HepG2 (cell line): ENCODE data around the gene NINL. TPM values are rescaled to one million over a fixed set of nuclear protein-coding genes. Genes with fewer than 3 reads are reported as not detected.

Experiments
- ATM ChIP-seq: fragments of 450-650 bp; IDR thresholded peaks from 2 replicates; pipeline ENCODE4 v1.7.1; 2017; ENCODE audit warnings: mild to moderate bottlenecking, borderline replicate concordance
- CEBPB ChIP-seq: IDR thresholded peaks from 2 replicates; pipeline ENCODE4 v1.6.1; 2011; ENCODE audit warnings: low read depth, low read length, improper control_type of control experiment, borderline replicate concordance
- CREM ChIP-seq, 2 experiments: sonication (generic) in 1 of 2; formaldehyde crosslinking in 1 of 2; IDR thresholded peaks; 2 replicates each; pipeline versions ENCODE4 v1.4.0 to v1.6.1; 2016 to 2020; ENCODE audit warnings: antibody characterized with exemption in 1 of 2, mild to moderate bottlenecking in 1 of 2, missing genetic modification reagents in 1 of 2
- FOXP1 ChIP-seq, 2 experiments: fragments of 450-650 bp in 1 of 2; IDR thresholded peaks; 2 replicates each; pipeline ENCODE4 v1.6.1; 2017 to 2018; ENCODE audit warnings: antibody characterized with exemption in 1 of 2
- HOXD1 ChIP-seq: sonication (generic); formaldehyde crosslinking; IDR thresholded peaks from 2 replicates; pipeline ENCODE4 v1.5.0; 2020; ENCODE audit warnings: missing genetic modification reagents
- IRF2 ChIP-seq: IDR thresholded peaks from 2 replicates; pipeline ENCODE4 v1.6.1; 2018; ENCODE audit warnings: missing genetic modification reagents, missing compliant biosample characterization
- KLF12 ChIP-seq: sonication (generic); formaldehyde crosslinking; IDR thresholded peaks from 2 replicates; pipeline ENCODE4 v1.4.0; 2020; ENCODE audit warnings: missing genetic modification reagents, borderline replicate concordance
- MEIS1 ChIP-seq: sonication (generic); formaldehyde crosslinking; IDR thresholded peaks from 2 replicates; pipeline ENCODE4 v1.9.0; 2021; ENCODE audit warnings: mild to moderate bottlenecking, missing genetic modification reagents, moderate library complexity, borderline replicate concordance
- NAIF1 ChIP-seq: sonication (generic); formaldehyde crosslinking; IDR thresholded peaks from 2 replicates; pipeline ENCODE4 v1.5.0; 2020; ENCODE audit warnings: mild to moderate bottlenecking, missing genetic modification reagents, borderline replicate concordance
- NONO ChIP-seq, 2 experiments: fragments of 450-650 bp in 1 of 2; sonication (generic) in 1 of 2; formaldehyde crosslinking in 1 of 2; IDR thresholded peaks in 1 of 2; conservative IDR thresholded peaks in 1 of 2; 2 replicates each; pipeline versions ENCODE4 v1.6.1 to v1.8.0; 2017 to 2022; ENCODE audit warnings: mild to moderate bottlenecking in 1 of 2, missing genetic modification reagents in 1 of 2, moderate library complexity in 1 of 2
- POLR2G ChIP-seq: fragments of 200-400 bp; formaldehyde crosslinking; IDR thresholded peaks from 2 replicates; pipeline ENCODE4 v1.6.1; 2018; ENCODE audit warnings: mild to moderate bottlenecking, low read depth, low read length, moderate library complexity
- PPARG ChIP-seq: conservative IDR thresholded peaks from 2 replicates; pipeline ENCODE4 v1.6.1; 2016; ENCODE audit warnings: missing biosample characterization, missing genetic modification reagents
- RARA ChIP-seq: IDR thresholded peaks from 2 replicates; pipeline ENCODE4 v1.6.1; 2016; ENCODE audit warnings: missing genetic modification reagents, missing compliant biosample characterization
- ZC3H13 ChIP-seq: sonication (generic); formaldehyde crosslinking; IDR thresholded peaks from 2 replicates; pipeline ENCODE4 v1.8.1; 2023; ENCODE audit warnings: mild to moderate bottlenecking, missing genetic modification reagents, moderate library complexity
- ZFP90 ChIP-seq: sonication (generic); formaldehyde crosslinking; IDR thresholded peaks from 2 replicates; pipeline ENCODE4 v1.8.0; 2022; ENCODE audit warnings: missing genetic modification reagents, mild to moderate bottlenecking, inconsistent platforms, borderline replicate concordance
- ZFY ChIP-seq: sonication (generic); formaldehyde crosslinking; IDR thresholded peaks from 2 replicates; pipeline ENCODE4 v1.4.0; 2020; ENCODE audit warnings: missing genetic modification reagents
- ZNF30 ChIP-seq: sonication (generic); formaldehyde crosslinking; IDR thresholded peaks from 2 replicates; pipeline ENCODE4 v1.5.0; 2020; ENCODE audit warnings: mild to moderate bottlenecking, missing genetic modification reagents
- ZNF329 ChIP-seq: sonication (generic); formaldehyde crosslinking; IDR thresholded peaks from 2 replicates; pipeline ENCODE4 v1.9.0; 2021; ENCODE audit warnings: low read depth, mild to moderate bottlenecking, missing genetic modification reagents
- ZNF383 ChIP-seq: sonication (generic); formaldehyde crosslinking; IDR thresholded peaks from 2 replicates; pipeline ENCODE4 v1.4.0; 2020; ENCODE audit warnings: missing genetic modification reagents, mild to moderate bottlenecking, borderline replicate concordance
- ZNF484 ChIP-seq: sonication (generic); formaldehyde crosslinking; IDR thresholded peaks from 2 replicates; pipeline ENCODE4 v1.5.1; 2020; ENCODE audit warnings: mild to moderate bottlenecking, low read depth, missing genetic modification reagents, borderline replicate concordance
- ZNF644 ChIP-seq: IDR thresholded peaks from 2 replicates; pipeline ENCODE4 v1.6.1; 2016; ENCODE audit warnings: low read depth
- ZNF691 ChIP-seq: sonication (generic); formaldehyde crosslinking; IDR thresholded peaks from 2 replicates; pipeline ENCODE4 v1.4.0; 2020; ENCODE audit warnings: missing genetic modification reagents, low read depth, mild to moderate bottlenecking, borderline replicate concordance
- ZSCAN31 ChIP-seq: sonication (generic); formaldehyde crosslinking; IDR thresholded peaks from 2 replicates; pipeline ENCODE4 v1.5.0; 2020; ENCODE audit warnings: low read depth, mild to moderate bottlenecking, missing genetic modification reagents
- ZSCAN5A ChIP-seq: sonication (generic); formaldehyde crosslinking; IDR thresholded peaks from 2 replicates; pipeline ENCODE4 v1.8.0; 2022; ENCODE audit warnings: mild to moderate bottlenecking, missing genetic modification reagents, borderline replicate concordance
- ZSCAN9 ChIP-seq: IDR thresholded peaks from 2 replicates; pipeline ENCODE4 v1.6.1; 2016; ENCODE audit warnings: borderline replicate concordance
- polyA plus RNA-seq, 8 experiments: library from polyadenylated mRNA; depleted of rRNA in 3 of 8; stranded (reverse) in 7 of 8; unstranded in 1 of 8; fragments of >200 nt; fragmentation: Illumina TruSeq in 4 of 8; extraction: Trizol in 4 of 8; gene quantifications; 2 replicates each; pipeline versions ENCODE4 v1.2.1 to v1.2.3, GENCODE V29; 2011 to 2016; ENCODE audit warnings: low read depth in 4 of 8, missing spikeins in 1 of 8, mixed read lengths in 1 of 8; ENCODE audit not compliant: insufficient read depth in 1 of 8
- total RNA-seq, 5 experiments: library from RNA; depleted of rRNA; stranded (reverse); fragments of >200 nt; fragmentation: Illumina TruSeq; extraction: Trizol; gene quantifications; 2 replicates each; pipeline ENCODE4 v1.2.3, GENCODE V29; 2016; ENCODE audit warnings: low read depth in 1 of 5
- TF ChIP-seq, protein P1 (sequence below): sonication (generic); formaldehyde crosslinking; IDR thresholded peaks from 2 replicates; pipeline ENCODE4 v1.9.0; 2022; ENCODE audit warnings: low read depth, missing genetic modification reagents
- TF ChIP-seq, protein P2 (sequence below): sonication (generic); formaldehyde crosslinking; IDR thresholded peaks from 2 replicates; pipeline ENCODE4 v1.4.0; 2020; ENCODE audit warnings: low read depth, mild to moderate bottlenecking, missing genetic modification reagents

Gene NINL
- total and polyA plus RNA-seq, 2 of the 13 experiments (the other 11 are each of a cell fraction or from before 2014, with no cell fraction given) = 32.3 to 34.3 TPM

DNA sequence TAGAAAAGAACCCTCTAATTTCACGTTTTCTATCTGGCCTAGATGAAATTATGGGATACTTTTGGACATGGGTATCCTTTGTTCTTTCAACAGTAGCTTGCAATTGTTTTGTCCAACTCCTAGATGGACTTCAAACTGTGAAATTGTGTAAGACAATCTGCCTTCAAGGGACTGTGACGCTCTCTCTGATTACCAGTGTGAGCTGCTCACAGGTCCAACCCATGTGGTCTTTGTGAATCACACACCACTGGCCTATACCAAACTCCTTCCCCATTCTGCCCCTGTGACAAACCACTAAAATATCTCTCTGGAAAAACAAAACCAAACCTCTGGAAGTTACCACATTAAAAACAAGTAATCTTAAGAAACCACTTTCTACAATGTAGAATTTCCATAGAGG lies 59.5 kb downstream of the NINL start (continued):
- TF ChIP-seq NONO (IDR thresholded peaks at IDR 0.05) (no peak), NONO (CRISPR knock-in tag; conservative IDR thresholded peaks at IDR 0.05) (no peak), FOXP1 (IDR thresholded peaks at IDR 0.05) (no peak), FOXP1 (CRISPR knock-in tag; IDR thresholded peaks at IDR 0.05) (peak; percentile 50), CEBPB (peak; percentile 97), CREM (IDR thresholded peaks at IDR 0.05) (peak; percentile 74), CREM (CRISPR knock-in tag; IDR thresholded peaks at IDR 0.05) (no peak), ZNF329 (CRISPR knock-in tag) (no peak), ZSCAN31 (CRISPR knock-in tag) (no peak), ZNF691 (CRISPR knock-in tag) (peak; percentile 71; the same call in 1 of the 2 replicates), ZNF644 (CRISPR knock-in tag) (peak; percentile 84), HOXD1 (CRISPR knock-in tag) (no peak), ZC3H13 (no peak), ZSCAN9 (peak; percentile 61; the same call in 1 of the 2 replicates), IRF2 (CRISPR knock-in tag) (no peak), MEIS1 (CRISPR knock-in tag) (no peak), ZFP90 (CRISPR knock-in tag) (no peak), PPARG (CRISPR knock-in tag) (no peak), ZNF383 (no peak), ZNF30 (CRISPR knock-in tag) (no peak), NAIF1 (no peak), KLF12 (CRISPR knock-in tag) (no peak), ZFY (CRISPR knock-in tag) (no peak), ZSCAN5A (CRISPR knock-in tag) (no peak), ATM (no peak), RARA (CRISPR knock-in tag) (peak; percentile 73), ZNF484 (no peak), POLR2G (no peak)
- TF ChIP-seq, protein P1, sequence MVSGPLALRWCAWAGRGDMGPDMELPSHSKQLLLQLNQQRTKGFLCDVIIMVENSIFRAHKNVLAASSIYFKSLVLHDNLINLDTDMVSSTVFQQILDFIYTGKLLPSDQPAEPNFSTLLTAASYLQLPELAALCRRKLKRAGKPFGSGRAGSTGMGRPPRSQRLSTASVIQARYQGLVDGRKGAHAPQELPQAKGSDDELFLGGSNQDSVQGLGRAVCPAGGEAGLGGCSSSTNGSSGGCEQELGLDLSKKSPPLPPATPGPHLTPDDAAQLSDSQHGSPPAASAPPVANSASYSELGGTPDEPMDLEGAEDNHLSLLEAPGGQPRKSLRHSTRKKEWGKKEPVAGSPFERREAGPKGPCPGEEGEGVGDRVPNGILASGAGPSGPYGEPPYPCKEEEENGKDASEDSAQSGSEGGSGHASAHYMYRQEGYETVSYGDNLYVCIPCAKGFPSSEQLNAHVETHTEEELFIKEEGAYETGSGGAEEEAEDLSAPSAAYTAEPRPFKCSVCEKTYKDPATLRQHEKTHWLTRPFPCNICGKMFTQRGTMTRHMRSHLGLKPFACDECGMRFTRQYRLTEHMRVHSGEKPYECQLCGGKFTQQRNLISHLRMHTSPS (CRISPR knock-in tag) = no peak; the same call in 1 of the 2 replicates
- TF ChIP-seq, protein P2, sequence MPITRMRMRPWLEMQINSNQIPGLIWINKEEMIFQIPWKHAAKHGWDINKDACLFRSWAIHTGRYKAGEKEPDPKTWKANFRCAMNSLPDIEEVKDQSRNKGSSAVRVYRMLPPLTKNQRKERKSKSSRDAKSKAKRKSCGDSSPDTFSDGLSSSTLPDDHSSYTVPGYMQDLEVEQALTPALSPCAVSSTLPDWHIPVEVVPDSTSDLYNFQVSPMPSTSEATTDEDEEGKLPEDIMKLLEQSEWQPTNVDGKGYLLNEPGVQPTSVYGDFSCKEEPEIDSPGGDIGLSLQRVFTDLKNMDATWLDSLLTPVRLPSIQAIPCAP (CRISPR knock-in tag) = no peak
